H1 (cell line): Measurements from ENCODE around the gene RGS8. TPM values are rescaled to one million over a fixed set of nuclear protein-coding genes. Genes with fewer than 3 reads are reported as not detected.

Experiments used
- CTCF ChIA-PET: fragments of 300-600 bp; sonication (Branson Sonifier 250); formaldehyde crosslinking; loops from one replicate; lab custom pipeline; 2021; ENCODE audit not compliant: partially characterized antibody; lab: Charles Lee
- POLR2A ChIA-PET: fragments of 300-600 bp; sonication (Branson Sonifier 250); formaldehyde crosslinking; loops from one replicate; lab custom pipeline; 2021; ENCODE audit warnings: inconsistent platforms; ENCODE audit not compliant: partially characterized antibody; lab: Charles Lee
- DNase-seq, 2 experiments: peaks; one replicate each; pipeline versions ENCODE4 v3.0.0 to v3.0.0-alpha.2; 2010 to 2022; ENCODE audit warnings: low spot score in 2 of 2, low read depth in 1 of 2, mixed read lengths in 1 of 2
- FAIRE-seq: peaks from 2 replicates; lab custom pipeline; 2011; peaks lifted over from hg19 to GRCh38; lab: Jason Lieb, UNC
- H2AFZ ChIP-seq: 2 replicates; pipeline ENCODE4 v1.8.1; 2012; ENCODE audit warnings: low read length, inconsistent platforms
- H2AK5ac ChIP-seq: 2 replicates; pipeline ENCODE4 v1.6.1; 2013; ENCODE audit warnings: low read depth, low read length
- H2BK120ac ChIP-seq: replicated peaks from 2 replicates; pipeline ENCODE3; 2013; ENCODE audit warnings: low read depth, low read length, inconsistent platforms
- H2BK12ac ChIP-seq: 2 replicates; pipeline ENCODE4 v1.6.1; 2013; ENCODE audit warnings: low read depth, low read length
- H2BK15ac ChIP-seq: 2 replicates; pipeline ENCODE4 v1.6.1; 2013; ENCODE audit warnings: low read length
- H2BK20ac ChIP-seq: 2 replicates; pipeline ENCODE4 v1.6.1; 2013; ENCODE audit warnings: low read length
- H2BK5ac ChIP-seq: 2 replicates; pipeline ENCODE4 v1.6.1; 2013; ENCODE audit warnings: low read depth, low read length
- H3K14ac ChIP-seq: 2 replicates; pipeline ENCODE4 v1.6.1; 2013; ENCODE audit warnings: inconsistent platforms; ENCODE audit not compliant: insufficient read length
- H3K18ac ChIP-seq: 2 replicates; pipeline ENCODE4 v1.6.1; 2013; ENCODE audit warnings: low read length; ENCODE audit errors: extremely low read depth
- H3K23ac ChIP-seq: 2 replicates; pipeline ENCODE4 v1.6.1; 2013; ENCODE audit warnings: inconsistent platforms; ENCODE audit not compliant: insufficient read length
- H3K23me2 ChIP-seq: 2 replicates; pipeline ENCODE4 v1.6.1; 2013; ENCODE audit warnings: low read depth, low read length
- H3K27ac ChIP-seq: 2 replicates; pipeline ENCODE4 v1.6.1; 2011; ENCODE audit warnings: low read depth, low read length, inconsistent platforms
- H3K27me3 ChIP-seq, 4 experiments: replicated peaks in 1 of 4; 1 replicate in 1 of 4; 2 replicates in 3 of 4; pipeline versions ENCODE4 v1.6.1 to v1.8.1; 2011 to 2013; ENCODE audit warnings: low read length in 3 of 4, mild to moderate bottlenecking in 3 of 4, inconsistent platforms in 2 of 4, mixed read lengths in 2 of 4, moderate library complexity in 1 of 4; ENCODE audit not compliant: control insufficient read depth in 3 of 4, insufficient read depth in 3 of 4; ENCODE audit errors: extremely low read depth in 1 of 4
- H3K36me3 ChIP-seq, 4 experiments: 2 replicates each; pipeline versions ENCODE4 v1.6.1 to v1.8.1; 2011 to 2013; ENCODE audit warnings: mild to moderate bottlenecking in 4 of 4, low read length in 3 of 4, moderate library complexity in 2 of 4, control low read depth in 1 of 4, inconsistent platforms in 1 of 4; ENCODE audit not compliant: insufficient read depth in 4 of 4, control insufficient read depth in 2 of 4
- H3K4ac ChIP-seq: replicated peaks from 2 replicates; pipeline ENCODE3; 2013; ENCODE audit warnings: low read length, low read depth, mixed read lengths, inconsistent platforms; ENCODE audit not compliant: insufficient read length
- H3K4me1 ChIP-seq, 4 experiments: replicated peaks in 1 of 4; 1 replicate in 1 of 4; 2 replicates in 3 of 4; pipeline versions ENCODE4 v1.6.1 to v1.8.1; 2011 to 2013; ENCODE audit warnings: low read length in 3 of 4, inconsistent platforms in 2 of 4, mixed read lengths in 1 of 4; ENCODE audit not compliant: insufficient read depth in 4 of 4, control insufficient read depth in 3 of 4
- H3K4me2 ChIP-seq, 2 experiments: 2 replicates each; pipeline versions ENCODE4 v1.6.1 to v1.8.1; 2011 to 2013; ENCODE audit warnings: low read depth in 2 of 2, low read length in 2 of 2, control low read depth in 1 of 2, inconsistent platforms in 1 of 2, mild to moderate bottlenecking in 1 of 2; ENCODE audit not compliant: insufficient read depth in 1 of 2
- H3K4me3 ChIP-seq, 4 experiments: fragments of 200-600, 300-600 bp in 1 of 4; sonication (generic), shearing (Covaris generic), sonication (Bioruptor Twin) in 1 of 4; 2 replicates each; pipeline versions ENCODE4 v1.5.1 to v1.8.1; 2011 to 2016; ENCODE audit warnings: low read length in 4 of 4, low read depth in 3 of 4, control low read depth in 2 of 4, inconsistent platforms in 2 of 4, mild to moderate bottlenecking in 2 of 4, mixed read lengths in 1 of 4, moderate library complexity in 1 of 4; ENCODE audit not compliant: insufficient read depth in 2 of 4; ENCODE audit errors: extremely low read depth in 1 of 4
- H3K56ac ChIP-seq: replicated peaks from 2 replicates; pipeline ENCODE3; 2013; ENCODE audit warnings: low read depth, mild to moderate bottlenecking, mixed read lengths, low read length, inconsistent platforms; ENCODE audit not compliant: insufficient read length
- H3K79me1 ChIP-seq: 2 replicates; pipeline ENCODE4 v1.6.1; 2013; ENCODE audit warnings: low read depth, low read length, control low read depth
- H3K79me2 ChIP-seq, 2 experiments: 2 replicates each; pipeline versions ENCODE4 v1.6.1 to v1.8.1; 2012 to 2013; ENCODE audit warnings: low read length in 2 of 2, mild to moderate bottlenecking in 2 of 2, inconsistent platforms in 1 of 2; ENCODE audit not compliant: insufficient read depth in 2 of 2, control insufficient read depth in 1 of 2
- H3K9ac ChIP-seq, 4 experiments: replicated peaks in 1 of 4; 1 replicate in 1 of 4; 2 replicates in 3 of 4; pipeline versions ENCODE4 v1.6.1 to v1.8.1; 2011 to 2013; ENCODE audit warnings: low read depth in 3 of 4, low read length in 3 of 4, control low read depth in 2 of 4, mild to moderate bottlenecking in 2 of 4, moderate library complexity in 2 of 4, inconsistent platforms in 1 of 4; ENCODE audit errors: extremely low read depth in 1 of 4
- H3K9me3 ChIP-seq, 2 experiments: 2 replicates each; pipeline versions ENCODE4 v1.6.1 to v1.8.1; 2012 to 2013; ENCODE audit warnings: mild to moderate bottlenecking in 2 of 2, moderate library complexity in 2 of 2, control low read depth in 1 of 2, inconsistent platforms in 1 of 2, low read depth in 1 of 2, low read length in 1 of 2, mixed read lengths in 1 of 2; ENCODE audit not compliant: insufficient read depth in 2 of 2
- H4K20me1 ChIP-seq, 2 experiments: replicated peaks in 1 of 2; 2 replicates each; pipeline versions ENCODE3 to v1.8.1; 2011 to 2013; ENCODE audit warnings: inconsistent platforms in 2 of 2, low read length in 2 of 2, mild to moderate bottlenecking in 1 of 2; ENCODE audit not compliant: insufficient read depth in 2 of 2, control insufficient read depth in 1 of 2
- H4K5ac ChIP-seq: 2 replicates; pipeline ENCODE4 v1.6.1; 2013; ENCODE audit warnings: low read length, low read depth, mixed read lengths, inconsistent platforms; ENCODE audit not compliant: insufficient read length
- H4K8ac ChIP-seq: 2 replicates; pipeline ENCODE4 v1.8.0; 2013; ENCODE audit warnings: mild to moderate bottlenecking, moderate library complexity, low read length, inconsistent platforms; ENCODE audit not compliant: insufficient read depth; ENCODE audit errors: extremely low read depth
- H4K91ac ChIP-seq: replicated peaks from 2 replicates; pipeline ENCODE3; 2013; ENCODE audit warnings: low read length, mixed read lengths, inconsistent platforms; ENCODE audit not compliant: insufficient read length
- BRCA1 ChIP-seq: IDR thresholded peaks from 2 replicates; pipeline ENCODE4 v1.6.1; 2012; ENCODE audit warnings: low read depth, low read length, improper control_type of control experiment
- GABPA ChIP-seq: IDR thresholded peaks from 2 replicates; pipeline ENCODE4 v1.6.1; 2011; ENCODE audit warnings: mild to moderate bottlenecking, low read length, moderate library complexity, borderline replicate concordance; ENCODE audit not compliant: insufficient read depth
- NRF1 ChIP-seq: IDR thresholded peaks from 2 replicates; pipeline ENCODE4 v1.6.1; 2011; ENCODE audit warnings: mild to moderate bottlenecking, low read depth, low read length, improper control_type of control experiment
- SUZ12 ChIP-seq: fragments of 200-600 bp; sonication (generic); IDR thresholded peaks from 2 replicates; pipeline ENCODE4 v1.6.1; 2012; ENCODE audit warnings: mild to moderate bottlenecking, inconsistent platforms, low read length, moderate library complexity, mixed read lengths
- WGBS, 2 experiments: shearing (Covaris generic) in 1 of 2; methylation state at CpG; one replicate each; pipeline versions ENCODE4 v1.1.6 to v1.1.7; 2013 to 2015; ENCODE audit warnings: low lambda C conversion rate in 2 of 2, mixed read lengths in 2 of 2, inconsistent platforms in 1 of 2, low coverage in 1 of 2, missing lambda C conversion rate in 1 of 2; ENCODE audit not compliant: insufficient replicate concordance in 2 of 2, insufficient coverage in 1 of 2, insufficient read length in 1 of 2; ENCODE audit errors: extremely low coverage in 1 of 2, missing lambda C conversion rate in 1 of 2; 5-methylcytosine and 5-hydroxymethylcytosine counted together
- polyA plus RNA-seq, 7 experiments: library from polyadenylated mRNA; depleted of rRNA in 3 of 7; stranded (reverse) in 5 of 7; unstranded in 2 of 7; fragments of >200 nt in 5 of 7; fragments of 200-250 nt in 2 of 7; gene quantifications; 1 replicate in 5 of 7; 2 replicates in 1 of 7; 4 replicates in 1 of 7; pipeline versions ENCODE4 v1.2.1 to v1.2.3, GENCODE V29; 2011 to 2013; ENCODE audit warnings: missing spikeins in 2 of 7, mixed read lengths in 2 of 7
- total RNA-seq: library from RNA; stranded (reverse); fragmentation: NEBNext Ultra II Directional; extraction: Animal tissue kit (Norgen Biotek cat#: 25700); gene quantifications from 2 replicates; pipeline ENCODE4 v1.2.1, GENCODE V29; 2021

Gene RGS8
- total and polyA plus RNA-seq, 2 of the 8 experiments (the other 6 are each of a cell fraction or from before 2014, with no cell fraction given) = 0.13 to 0.23 TPM

GRCh38 chr1:182725259-182726255 lies 41.2 kb upstream of the RGS8 start:
- no peaks in the 10 kb centered on the region for H3K27me3 ChIP-seq
- H4K8ac ChIP-seq = no peak overlapping the region
- H2AFZ ChIP-seq = 0 out of 2 replicates have a peak overlapping the region, but pooled peaks have one; percentile 20
- H2BK12ac ChIP-seq = no peak overlapping the region
- H2BK120ac ChIP-seq = no peak overlapping the region
- no peak overlapping the region for H3K23ac ChIP-seq
- no peak overlapping the region for H4K91ac ChIP-seq
- FAIRE-seq (no peak), DNase-seq (no peak)
- no peak overlapping the region for H3K18ac ChIP-seq
- H3K56ac ChIP-seq = no peak overlapping the region
- H3K27ac ChIP-seq = no peak overlapping the region
- no peak overlapping the region for H2AK5ac ChIP-seq
- H3K9ac ChIP-seq = no peak overlapping the region
- CTCF ChIA-PET = interaction anchor here (0.6 to 1.4 kb wide), 4 partner anchors 16 to 854 kb away, joined by 3 to 4 read pairs (median 3); no protein-coding TSS in a partner anchor
- no peak overlapping the region for H2BK5ac ChIP-seq
- H3K4me3 ChIP-seq = no peak overlapping the region
- no peak overlapping the region for H2BK20ac ChIP-seq
- H3K79me1 ChIP-seq = no peaks in the 10 kb centered on the region
- TF ChIP-seq SUZ12 (no peak), BRCA1 (no peak), GABPA (no peak), NRF1 (no peak)
- no peak overlapping the region for H3K14ac ChIP-seq
- no peak overlapping the region for H2BK15ac ChIP-seq
- no peaks in the 10 kb centered on the region for H3K36me3 ChIP-seq
- H4K5ac ChIP-seq = no peak overlapping the region
- no peak overlapping the region for H3K4ac ChIP-seq
- no peak overlapping the region for H3K4me2 ChIP-seq
- 92% methylated on average over 8 of the region's 8 CpGs; no CpG with 5 or more reads in 1 of the 2 experiments for WGBS, 2 experiments
- H4K20me1 ChIP-seq = no peaks in the 10 kb centered on the region
- no peaks in the 10 kb centered on the region for H3K4me1 ChIP-seq
- H3K79me2 ChIP-seq = no peaks in the 10 kb centered on the region
- H3K23me2 ChIP-seq = no peaks in the 10 kb centered on the region
- no peaks in the 10 kb centered on the region for H3K9me3 ChIP-seq
- POLR2A ChIA-PET = no interaction called here
